Measurements from ENCODE around the gene ASB3.

ASB3 gene

GRCh38 chr2:53697686-53698085 is 89.1 kb downstream of the ASB3 start:
- no peaks in the 10 kb centered on the region for H3K9me3 ChIP-seq (replicated peaks in 1 of 2; ENCODE audit: control insufficient read depth in 2 of 2, insufficient read depth in 1 of 2, low read depth in 1 of 2, low read length in 2 of 2)
- WGBS, 2 donors (ENCODE audit: extremely low coverage in 2 of 2, insufficient read length in 2 of 2, insufficient replicate concordance in 1 of 2), result no CpG with 5 or more reads among the region's 1 CpG

GRCh38 chr2:53697092-53697491 is 89.7 kb downstream of the ASB3 start:
- Histone ChIP-seq H3K79me1 (ENCODE audit: low read depth, low read length) (no peaks in the 10 kb centered on the region), H3K4me3 (ENCODE audit: low read length in 2 of 2) (no peak overlapping the region), H2AFZ (ENCODE audit: low read length) (no peak overlapping the region), H2BK15ac (ENCODE audit: low read length) (no peak overlapping the region), H3K36me3 (replicated peaks in 1 of 2; ENCODE audit: control insufficient read depth in 2 of 2, insufficient read depth in 2 of 2, low read length in 2 of 2) (peaks cover 3 to 39% of the 10 kb centered on the region in 2 donors), H3K14ac (ENCODE audit: low read length) (no peak overlapping the region), H3K4ac (ENCODE audit: low read length) (no peak overlapping the region), H2BK5ac (ENCODE audit: low read length) (no peak overlapping the region), H4K91ac (ENCODE audit: low read depth, low read length, poor library complexity) (no peak overlapping the region), H2BK12ac (ENCODE audit: low read length) (no peak overlapping the region), H3K4me1 (ENCODE audit: control insufficient read depth in 2 of 2, insufficient read depth in 1 of 2, low read depth in 1 of 2, low read length in 2 of 2) (no peaks in the 10 kb centered on the region), H3K27ac (replicated peaks; ENCODE audit: low read length) (no peak overlapping the region), H3K23ac (ENCODE audit: low read depth, low read length, poor library complexity) (no peak overlapping the region), H3K18ac (ENCODE audit: low read length) (no peak overlapping the region), H4K8ac (ENCODE audit: low read depth, low read length) (no peak overlapping the region), H2AK5ac (ENCODE audit: low read depth, low read length) (no peak overlapping the region), H3K9ac (ENCODE audit: low read depth, low read length, poor library complexity) (no peak overlapping the region), H3K9me3 (replicated peaks in 1 of 2; ENCODE audit: control insufficient read depth in 2 of 2, insufficient read depth in 1 of 2, low read depth in 1 of 2, low read length in 2 of 2) (no peaks in the 10 kb centered on the region), H3K4me2 (ENCODE audit: insufficient read depth, low read length, poor library complexity, severe bottlenecking) (no peak overlapping the region), H2BK120ac (ENCODE audit: low read depth, low read length) (no peak overlapping the region), H3K27me3 (ENCODE audit: control insufficient read depth in 3 of 3, insufficient read depth in 3 of 3, low read depth in 1 of 3, low read length in 3 of 3) (no peaks in the 10 kb centered on the region)
- whole genome bisulfite sequencing, 2 donors (ENCODE audit: extremely low coverage in 2 of 2, insufficient read length in 2 of 2, insufficient replicate concordance in 1 of 2), result no CpG with 5 or more reads among the region's 4 CpGs
- no peak for DNase-seq (ENCODE audit: low spot score)

More at GRCh38 chr2:53697686-53698085, 89.1 kb downstream of the ASB3 start:
- Histone ChIP-seq H2BK120ac (ENCODE audit: low read depth, low read length) (no peak overlapping the region), H3K27ac (replicated peaks; ENCODE audit: low read length) (no peak overlapping the region), H3K4me3 (ENCODE audit: low read length in 2 of 2) (no peak overlapping the region), H3K9ac (ENCODE audit: low read depth, low read length, poor library complexity) (no peak overlapping the region), H3K4ac (ENCODE audit: low read length) (no peak overlapping the region), H2BK15ac (ENCODE audit: low read length) (no peak overlapping the region), H3K4me2 (ENCODE audit: insufficient read depth, low read length, poor library complexity, severe bottlenecking) (no peak overlapping the region), H3K36me3 (replicated peaks in 1 of 2; ENCODE audit: control insufficient read depth in 2 of 2, insufficient read depth in 2 of 2, low read length in 2 of 2) (peaks cover 3 to 37% of the 10 kb centered on the region in 2 donors), H2AFZ (ENCODE audit: low read length) (no peak overlapping the region), H3K14ac (ENCODE audit: low read length) (no peak overlapping the region), H3K79me1 (ENCODE audit: low read depth, low read length) (no peaks in the 10 kb centered on the region), H2BK12ac (ENCODE audit: low read length) (no peak overlapping the region), H3K18ac (ENCODE audit: low read length) (no peak overlapping the region), H4K91ac (ENCODE audit: low read depth, low read length, poor library complexity) (no peak overlapping the region), H3K23ac (ENCODE audit: low read depth, low read length, poor library complexity) (no peak overlapping the region), H2BK5ac (ENCODE audit: low read length) (no peak overlapping the region), H4K8ac (ENCODE audit: low read depth, low read length) (no peak overlapping the region), H3K27me3 (ENCODE audit: control insufficient read depth in 3 of 3, insufficient read depth in 3 of 3, low read depth in 1 of 3, low read length in 3 of 3) (no peaks in the 10 kb centered on the region), H2AK5ac (ENCODE audit: low read depth, low read length) (no peak overlapping the region), H3K4me1 (ENCODE audit: control insufficient read depth in 2 of 2, insufficient read depth in 1 of 2, low read depth in 1 of 2, low read length in 2 of 2) (no peaks in the 10 kb centered on the region)
- no peak for DNase-seq (ENCODE audit: low spot score)

- DNase-seq (ENCODE audit: low spot score), result no peak
- Histone ChIP-seq H2BK5ac (ENCODE audit: low read length) (no peak overlapping the region), H3K79me1 (ENCODE audit: low read depth, low read length) (no peaks in the 10 kb centered on the region), H3K27ac (replicated peaks; ENCODE audit: low read length) (no peak overlapping the region), H2BK120ac (ENCODE audit: low read depth, low read length) (no peak overlapping the region), H4K8ac (ENCODE audit: low read depth, low read length) (no peak overlapping the region), H3K4me3 (ENCODE audit: low read length in 2 of 2) (no peak overlapping the region), H2AK5ac (ENCODE audit: low read depth, low read length) (no peak overlapping the region), H2AFZ (ENCODE audit: low read length) (no peak overlapping the region), H3K9ac (ENCODE audit: low read depth, low read length, poor library complexity) (no peak overlapping the region), H3K23ac (ENCODE audit: low read depth, low read length, poor library complexity) (no peak overlapping the region), H3K27me3 (ENCODE audit: control insufficient read depth in 3 of 3, insufficient read depth in 3 of 3, low read depth in 1 of 3, low read length in 3 of 3) (no peaks in the 10 kb centered on the region), H4K91ac (ENCODE audit: low read depth, low read length, poor library complexity) (no peak overlapping the region), H2BK15ac (ENCODE audit: low read length) (no peak overlapping the region), H3K14ac (ENCODE audit: low read length) (no peak overlapping the region), H2BK12ac (ENCODE audit: low read length) (no peak overlapping the region), H3K36me3 (replicated peaks in 1 of 2; ENCODE audit: control insufficient read depth in 2 of 2, insufficient read depth in 2 of 2, low read length in 2 of 2) (peaks cover 3 to 42% of the 10 kb centered on the region in 2 donors), H3K4me1 (ENCODE audit: control insufficient read depth in 2 of 2, insufficient read depth in 1 of 2, low read depth in 1 of 2, low read length in 2 of 2) (no peaks in the 10 kb centered on the region), H3K18ac (ENCODE audit: low read length) (no peak overlapping the region), H3K4me2 (ENCODE audit: insufficient read depth, low read length, poor library complexity, severe bottlenecking) (no peak overlapping the region), H3K9me3 (replicated peaks in 1 of 2; ENCODE audit: control insufficient read depth in 2 of 2, insufficient read depth in 1 of 2, low read depth in 1 of 2, low read length in 2 of 2) (no peaks in the 10 kb centered on the region), H3K4ac (ENCODE audit: low read length) (no peak overlapping the region)
- WGBS, 2 donors (ENCODE audit: extremely low coverage in 2 of 2, insufficient read length in 2 of 2, insufficient replicate concordance in 1 of 2), result no CpG with 5 or more reads among the region's 4 CpGs
These were observed 91.2 kb downstream of the ASB3 start for GRCh38 chr2:53695575-53695974.

- no peak overlapping the region for H2BK15ac ChIP-seq (ENCODE audit: low read length)
- no peak overlapping the region for H4K8ac ChIP-seq (ENCODE audit: low read depth, low read length)
- no peak overlapping the region for H3K27ac ChIP-seq (replicated peaks; ENCODE audit: low read length)
- H3K79me1 ChIP-seq (ENCODE audit: low read depth, low read length), result no peaks in the 10 kb centered on the region
- H3K36me3 ChIP-seq (replicated peaks in 1 of 2; ENCODE audit: control insufficient read depth in 2 of 2, insufficient read depth in 2 of 2, low read length in 2 of 2), result peaks cover 0 to 37% of the 10 kb centered on the region in 2 donors
- no CpG with 5 or more reads among the region's 3 CpGs for WGBS, 2 donors (ENCODE audit: extremely low coverage in 2 of 2, insufficient read length in 2 of 2, insufficient replicate concordance in 1 of 2)
- H2BK5ac ChIP-seq (ENCODE audit: low read length), result no peak overlapping the region
- H2BK120ac ChIP-seq (ENCODE audit: low read depth, low read length), result no peak overlapping the region
- H2BK12ac ChIP-seq (ENCODE audit: low read length), result no peak overlapping the region
- H3K14ac ChIP-seq (ENCODE audit: low read length), result no peak overlapping the region
- no peak overlapping the region for H2AK5ac ChIP-seq (ENCODE audit: low read depth, low read length)
- H3K4me3 ChIP-seq (ENCODE audit: low read length in 2 of 2), result no peak overlapping the region
- no peak overlapping the region for H3K4ac ChIP-seq (ENCODE audit: low read length)
- H2AFZ ChIP-seq (ENCODE audit: low read length), result no peak overlapping the region
- no peak overlapping the region for H3K4me2 ChIP-seq (ENCODE audit: insufficient read depth, low read length, poor library complexity, severe bottlenecking)
- H3K18ac ChIP-seq (ENCODE audit: low read length), result no peak overlapping the region
- no peaks in the 10 kb centered on the region for H3K4me1 ChIP-seq (ENCODE audit: control insufficient read depth in 2 of 2, insufficient read depth in 1 of 2, low read depth in 1 of 2, low read length in 2 of 2)
- DNase-seq (ENCODE audit: low spot score), result no peak
- no peak overlapping the region for H4K91ac ChIP-seq (ENCODE audit: low read depth, low read length, poor library complexity)
- no peaks in the 10 kb centered on the region for H3K27me3 ChIP-seq (ENCODE audit: control insufficient read depth in 3 of 3, insufficient read depth in 3 of 3, low read depth in 1 of 3, low read length in 3 of 3)
- no peaks in the 10 kb centered on the region for H3K9me3 ChIP-seq (replicated peaks in 1 of 2; ENCODE audit: control insufficient read depth in 2 of 2, insufficient read depth in 1 of 2, low read depth in 1 of 2, low read length in 2 of 2)
- H3K23ac ChIP-seq (ENCODE audit: low read depth, low read length, poor library complexity), result no peak overlapping the region
- H3K9ac ChIP-seq (ENCODE audit: low read depth, low read length, poor library complexity), result no peak overlapping the region
These were observed 92.5 kb downstream of the ASB3 start for GRCh38 chr2:53694096-53694771.

Data from neuronal stem cell (in vitro differentiated cells).